ENCODE measurements around the gene SPTA1. TPM values are rescaled to one million over a fixed set of nuclear protein-coding genes. Genes with fewer than 3 reads are reported as not detected.

The SPTA1 gene
- total and polyA plus RNA-seq, 2 experiments from 2014 or later, result 0.03 TPM; not detected in 1

- Histone ChIP-seq H4K20me1 (ENCODE audit: insufficient read depth, poor library complexity, severe bottlenecking) (no peaks in the 10 kb centered on the region), H3K27me3 (no peaks in the 10 kb centered on the region), H3K27ac (no peak overlapping the region), H3K9me2 (replicated peaks; ENCODE audit: insufficient read depth) (no peaks in the 10 kb centered on the region), H3K4me3 (no peak overlapping the region), H3K9me3 (ENCODE audit: low read depth) (no peaks in the 10 kb centered on the region), H3K4me2 (no peak overlapping the region), H2AFZ (no peak overlapping the region), H3K79me2 (no peaks in the 10 kb centered on the region), H3K4me1 (ENCODE audit: insufficient read depth) (no peaks in the 10 kb centered on the region), H3K36me3 (replicated peaks; ENCODE audit: insufficient read depth, low read depth) (no peaks in the 10 kb centered on the region)
- 92% methylated on average over 6 of the region's 6 CpGs for WGBS (ENCODE audit: low lambda C conversion rate, missing lambda C conversion rate)
- DNase-seq (ENCODE audit: low spot score), result no peak
- TF ChIP-seq CTCF (IDR thresholded peaks at IDR 0.05; ENCODE audit: poor library complexity) (no peak), EZH2 (IDR thresholded peaks at IDR 0.05; ENCODE audit: borderline replicate concordance) (no peak), EZH2phosphoT487 (IDR thresholded peaks at IDR 0.05; ENCODE audit: low read depth, severe bottlenecking, unreplicated experiment) (no peak)
Observed at GRCh38 chr1:158717344-158717743, 30.8 kb upstream of the SPTA1 start.

- Histone ChIP-seq H3K79me2 (no peaks in the 10 kb centered on the region), H3K9me3 (ENCODE audit: low read depth) (no peaks in the 10 kb centered on the region), H3K36me3 (replicated peaks; ENCODE audit: insufficient read depth, low read depth) (no peaks in the 10 kb centered on the region), H4K20me1 (ENCODE audit: insufficient read depth, poor library complexity, severe bottlenecking) (no peaks in the 10 kb centered on the region), H2AFZ (no peak overlapping the region), H3K4me3 (no peak overlapping the region), H3K27me3 (no peaks in the 10 kb centered on the region), H3K4me1 (ENCODE audit: insufficient read depth) (no peaks in the 10 kb centered on the region), H3K9me2 (replicated peaks; ENCODE audit: insufficient read depth) (no peaks in the 10 kb centered on the region), H3K4me2 (no peak overlapping the region), H3K27ac (no peak overlapping the region)
- DNase-seq (ENCODE audit: low spot score), result no peak
- TF ChIP-seq EZH2 (IDR thresholded peaks at IDR 0.05; ENCODE audit: borderline replicate concordance) (no peak), EZH2phosphoT487 (IDR thresholded peaks at IDR 0.05; ENCODE audit: low read depth, severe bottlenecking, unreplicated experiment) (no peak), CTCF (IDR thresholded peaks at IDR 0.05; ENCODE audit: poor library complexity) (no peak)
- 97% methylated on average over 1 of the region's 1 CpG for WGBS (ENCODE audit: low lambda C conversion rate, missing lambda C conversion rate)
Observed at GRCh38 chr1:158716335-158716734, 29.8 kb upstream of the SPTA1 start.

GRCh38 chr1:158714754-158715153 lies 28.2 kb upstream of the SPTA1 start:
- no peaks in the 10 kb centered on the region for H3K27me3 ChIP-seq
- WGBS (ENCODE audit: low lambda C conversion rate, missing lambda C conversion rate), result 55% methylated on average over 1 of the region's 1 CpG
- no peaks in the 10 kb centered on the region for H4K20me1 ChIP-seq (ENCODE audit: insufficient read depth, poor library complexity, severe bottlenecking)
- H3K36me3 ChIP-seq (replicated peaks; ENCODE audit: insufficient read depth, low read depth), result no peaks in the 10 kb centered on the region
- no peak overlapping the region for H2AFZ ChIP-seq
- H3K4me1 ChIP-seq (ENCODE audit: insufficient read depth), result no peaks in the 10 kb centered on the region
- no peak overlapping the region for H3K4me2 ChIP-seq
- DNase-seq (ENCODE audit: low spot score), result no peak
- no peak overlapping the region for H3K4me3 ChIP-seq
- H3K27ac ChIP-seq, result no peak overlapping the region
- no peaks in the 10 kb centered on the region for H3K9me2 ChIP-seq (replicated peaks; ENCODE audit: insufficient read depth)
- no peaks in the 10 kb centered on the region for H3K79me2 ChIP-seq
- no peaks in the 10 kb centered on the region for H3K9me3 ChIP-seq (ENCODE audit: low read depth)
- TF ChIP-seq EZH2phosphoT487 (IDR thresholded peaks at IDR 0.05; ENCODE audit: low read depth, severe bottlenecking, unreplicated experiment), result no peak
- no peak for TF ChIP-seq EZH2 (IDR thresholded peaks at IDR 0.05; ENCODE audit: borderline replicate concordance)
- TF ChIP-seq CTCF (IDR thresholded peaks at IDR 0.05; ENCODE audit: poor library complexity), result no peak

- no peak overlapping the region for H2AFZ ChIP-seq
- H3K9me2 ChIP-seq (replicated peaks; ENCODE audit: insufficient read depth), result no peaks in the 10 kb centered on the region
- no peaks in the 10 kb centered on the region for H3K9me3 ChIP-seq (ENCODE audit: low read depth)
- H4K20me1 ChIP-seq (ENCODE audit: insufficient read depth, poor library complexity, severe bottlenecking), result no peaks in the 10 kb centered on the region
- H3K27me3 ChIP-seq, result no peaks in the 10 kb centered on the region
- H3K4me2 ChIP-seq, result no peak overlapping the region
- H3K36me3 ChIP-seq (replicated peaks; ENCODE audit: insufficient read depth, low read depth), result no peaks in the 10 kb centered on the region
- no peak overlapping the region for H3K4me3 ChIP-seq
- 79% methylated on average over 4 of the region's 4 CpGs for WGBS (ENCODE audit: low lambda C conversion rate, missing lambda C conversion rate)
- H3K79me2 ChIP-seq, result no peaks in the 10 kb centered on the region
- H3K27ac ChIP-seq, result no peak overlapping the region
- TF ChIP-seq EZH2phosphoT487 (IDR thresholded peaks at IDR 0.05; ENCODE audit: low read depth, severe bottlenecking, unreplicated experiment), result no peak
- no peak for TF ChIP-seq CTCF (IDR thresholded peaks at IDR 0.05; ENCODE audit: poor library complexity)
- TF ChIP-seq EZH2 (IDR thresholded peaks at IDR 0.05; ENCODE audit: borderline replicate concordance), result no peak
- DNase-seq (ENCODE audit: low spot score), result no peak
- no peaks in the 10 kb centered on the region for H3K4me1 ChIP-seq (ENCODE audit: insufficient read depth)
Observed at GRCh38 chr1:158711098-158711497, 24.6 kb upstream of the SPTA1 start.
